ENCODE data around the gene LMF2.
"Not testable (repeated sequence)": the region's sequence is repeated elsewhere in the genome, so short reads cannot be mapped to it uniquely, and the experiment has no call there.

Gene LMF2

DNA sequence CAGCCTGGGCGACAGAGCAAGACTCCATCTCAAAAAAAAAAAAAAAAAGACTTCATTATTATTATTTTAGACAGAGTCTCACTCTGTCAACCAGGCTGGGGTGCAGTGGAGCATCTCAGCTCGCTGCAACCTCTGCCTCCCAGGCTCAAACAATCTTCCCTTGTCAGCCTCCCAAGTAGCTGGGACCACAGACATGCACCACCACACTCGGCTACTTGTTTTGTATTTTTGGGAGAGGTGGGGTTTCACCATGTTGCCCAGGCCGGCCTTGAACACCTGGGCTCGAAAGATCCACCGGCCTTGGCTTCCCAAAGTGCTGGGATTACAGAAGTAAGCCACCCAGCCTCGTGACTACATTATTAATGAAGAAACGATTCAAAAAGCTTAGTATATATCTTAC is 27.6 kb upstream of the LMF2 start:
- no peak for DNase-seq

DNA sequence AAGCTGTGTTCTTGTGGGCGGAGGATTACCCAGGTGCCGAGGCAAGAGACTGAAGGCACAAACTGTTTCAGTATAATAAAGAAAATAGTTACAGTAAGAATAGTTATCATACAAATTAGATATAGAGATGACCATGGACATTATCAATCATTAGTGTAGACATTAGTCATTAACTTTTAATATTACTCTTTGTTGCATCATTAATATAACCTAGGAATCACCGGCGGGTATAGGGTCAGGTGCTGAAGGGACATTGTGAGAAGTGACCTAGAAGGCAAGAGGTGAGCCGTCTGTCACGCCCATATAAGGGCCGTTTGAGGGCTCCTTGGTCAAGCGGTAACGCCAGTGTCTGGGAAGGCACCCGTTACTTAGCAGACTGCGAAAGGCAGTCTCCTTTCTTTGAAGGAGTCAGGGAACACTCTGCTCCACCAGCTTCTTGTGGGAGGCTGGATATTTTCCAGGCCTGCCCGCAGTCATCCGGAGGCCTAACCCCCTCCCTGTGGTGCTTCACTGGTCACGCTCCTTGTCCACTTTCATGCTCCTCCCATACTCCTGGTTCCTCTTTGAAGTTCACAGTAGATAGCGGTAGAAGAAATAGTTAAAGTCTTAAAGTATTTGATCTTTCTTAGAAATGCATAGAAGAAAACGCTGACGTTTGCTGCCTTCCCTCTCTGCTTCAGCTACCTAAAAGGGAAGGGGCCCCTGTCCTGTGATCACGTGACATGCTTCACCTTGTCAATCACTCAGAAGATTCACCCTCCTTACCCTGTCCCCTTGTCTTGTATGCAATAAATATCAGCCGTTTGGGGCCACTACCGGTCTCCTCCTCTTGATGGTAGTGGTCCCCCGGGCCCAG is 26.6 kb upstream of the LMF2 start:
- not testable (repeated sequence) for DNase-seq

DNA sequence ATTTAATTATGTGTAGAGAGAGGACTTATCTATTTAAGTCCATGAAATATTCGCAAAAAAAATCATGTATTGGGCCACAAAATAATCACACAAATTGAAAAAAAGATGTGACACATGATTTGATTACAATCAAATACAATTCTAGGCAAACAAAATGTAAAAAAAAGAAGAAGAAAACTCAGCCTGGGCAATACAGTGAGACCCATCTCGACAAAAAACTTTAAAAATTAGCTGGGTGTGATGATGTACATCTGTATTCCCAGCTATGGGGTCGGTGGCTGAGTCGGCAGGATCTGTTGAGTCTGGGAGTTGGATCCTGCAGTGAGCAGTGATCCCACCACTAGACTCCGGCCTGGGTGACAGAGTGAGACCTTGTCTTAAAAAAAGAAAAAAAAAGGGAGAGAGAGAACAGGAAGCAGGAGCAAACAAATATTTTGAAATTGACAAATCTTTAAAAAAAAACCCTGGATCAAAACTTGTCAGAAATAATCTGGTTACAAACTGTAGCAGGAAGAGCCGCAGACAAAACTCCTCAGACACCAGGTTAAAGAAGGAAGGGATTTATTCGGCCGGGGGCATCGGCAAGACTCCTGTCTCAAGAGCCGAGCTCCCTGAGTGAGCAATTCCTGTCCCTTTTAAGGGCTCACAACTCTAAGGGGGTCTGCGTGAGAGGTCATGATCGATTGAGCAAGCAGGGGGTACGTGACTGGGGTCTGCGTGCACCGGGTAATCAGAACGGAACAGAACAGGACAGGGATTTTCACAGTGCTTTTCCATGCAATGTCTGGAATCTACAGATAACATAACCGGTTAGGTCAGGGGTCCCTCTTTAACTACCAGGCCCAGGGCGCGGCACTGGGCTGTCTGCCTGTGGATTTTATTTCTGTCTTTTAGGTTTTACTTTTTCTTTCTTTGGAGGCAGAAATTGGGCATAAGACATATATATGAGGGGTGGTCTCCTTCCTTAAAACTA is 25.6 kb upstream of the LMF2 start:
- no peak for DNase-seq

DNA sequence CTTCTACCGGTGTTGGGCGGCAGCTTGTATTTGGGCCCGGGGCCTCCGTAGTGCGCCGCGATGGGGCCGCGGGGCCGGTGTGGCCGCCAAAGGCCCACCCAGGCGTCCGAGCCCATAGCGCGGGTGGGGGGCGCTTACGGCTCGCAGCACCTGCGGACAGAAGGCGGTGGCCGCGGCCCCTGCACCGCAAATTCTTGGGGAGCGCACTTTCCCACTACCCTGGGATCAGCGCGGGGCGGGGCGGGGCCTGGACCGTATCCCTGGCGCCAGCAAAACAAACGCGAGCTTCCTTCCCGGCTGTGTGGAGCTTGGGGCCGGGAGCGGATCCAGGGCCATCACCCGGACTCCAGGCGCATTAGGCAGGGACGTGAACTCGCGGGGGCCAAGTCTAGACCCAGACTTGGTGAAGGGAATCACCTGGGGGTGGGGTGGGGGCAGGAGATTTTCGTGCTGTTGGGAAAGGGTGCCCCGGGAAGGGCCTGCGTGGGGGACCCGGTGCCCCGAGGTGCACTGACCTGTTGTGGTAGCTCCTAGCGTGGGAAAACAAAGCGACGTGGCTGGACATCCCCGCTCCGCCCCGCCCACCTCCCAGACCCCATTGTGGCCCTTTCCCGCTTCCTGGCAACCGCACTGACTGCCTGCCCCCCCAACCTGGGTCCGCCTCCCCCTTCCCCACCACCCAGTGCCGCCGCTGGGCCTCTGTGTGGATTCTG is 24.6 kb upstream of the LMF2 start:
- peak; percentile 45 for DNase-seq

DNA sequence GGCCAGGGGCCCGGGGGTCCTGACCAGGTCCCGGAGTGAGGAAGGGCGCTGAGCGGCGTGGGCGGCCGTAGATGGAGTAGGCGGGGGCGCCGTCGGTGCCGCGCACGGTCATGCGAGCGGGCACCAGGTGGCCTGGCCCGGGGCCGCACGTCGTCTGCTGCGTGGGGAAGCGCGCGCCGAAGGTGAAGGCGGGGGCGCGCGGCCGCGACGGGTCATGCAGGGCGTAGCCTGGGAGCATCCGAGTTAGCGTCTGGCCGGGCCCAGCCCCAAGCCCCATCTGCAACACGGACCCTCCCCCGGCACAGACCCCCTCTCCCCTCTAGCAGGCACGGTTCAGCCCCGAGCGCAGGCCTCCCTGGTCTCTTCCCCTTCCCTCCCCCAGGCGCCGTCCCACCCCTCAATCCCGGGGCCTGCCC is 24.1 kb upstream of the LMF2 start:
- DNase-seq: no peak

DNA sequence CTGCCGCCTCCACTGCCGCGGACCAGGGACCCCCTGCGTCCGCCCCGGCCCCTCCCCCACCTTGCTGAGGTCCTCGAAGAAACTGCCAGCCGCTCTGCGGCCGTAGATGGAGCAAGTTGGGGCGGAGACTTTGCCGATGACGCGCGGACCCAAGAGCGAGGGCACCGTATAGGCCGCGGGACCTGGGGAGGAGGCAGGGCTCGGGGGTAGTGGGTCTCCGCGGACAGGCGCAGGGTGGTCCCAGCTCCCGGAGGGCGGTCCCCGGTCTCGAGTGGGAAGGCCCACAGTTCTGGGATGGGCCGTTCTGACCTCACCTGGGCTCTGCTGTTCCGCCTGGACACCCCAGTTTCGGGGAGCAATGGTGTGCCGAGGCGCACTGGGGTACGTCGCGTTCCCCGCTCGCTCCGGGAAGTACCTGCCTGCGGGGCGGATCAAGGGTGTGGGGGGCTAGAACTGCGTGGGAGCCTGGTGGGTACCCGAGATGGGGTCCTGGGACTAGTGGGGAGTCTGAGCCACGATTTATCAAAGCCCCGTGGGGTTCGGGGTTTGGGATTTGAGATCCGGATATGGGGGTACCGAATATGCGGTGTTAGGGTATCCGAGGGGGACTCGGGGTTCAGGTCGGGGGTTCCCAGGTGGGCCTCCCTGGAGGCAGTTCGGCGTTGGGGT is 23.5 kb upstream of the LMF2 start:
- peak; percentile 75 for DNase-seq

DNA sequence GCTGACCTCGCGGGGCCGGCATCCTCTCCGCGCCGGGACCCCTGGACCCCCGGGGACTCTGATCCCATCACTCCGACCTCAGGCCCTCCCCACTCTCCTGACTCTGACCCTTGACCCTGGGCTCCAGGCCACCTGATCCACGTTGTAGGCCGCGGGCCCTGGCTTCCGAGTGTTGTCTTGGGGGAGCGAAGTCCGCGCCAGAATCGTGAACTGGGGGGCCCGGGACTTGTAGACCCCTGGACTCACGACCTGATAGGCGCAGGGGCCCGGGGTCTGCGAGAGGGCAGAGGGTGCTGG is 23.0 kb upstream of the LMF2 start:
- DNase-seq: no peak

DNA sequence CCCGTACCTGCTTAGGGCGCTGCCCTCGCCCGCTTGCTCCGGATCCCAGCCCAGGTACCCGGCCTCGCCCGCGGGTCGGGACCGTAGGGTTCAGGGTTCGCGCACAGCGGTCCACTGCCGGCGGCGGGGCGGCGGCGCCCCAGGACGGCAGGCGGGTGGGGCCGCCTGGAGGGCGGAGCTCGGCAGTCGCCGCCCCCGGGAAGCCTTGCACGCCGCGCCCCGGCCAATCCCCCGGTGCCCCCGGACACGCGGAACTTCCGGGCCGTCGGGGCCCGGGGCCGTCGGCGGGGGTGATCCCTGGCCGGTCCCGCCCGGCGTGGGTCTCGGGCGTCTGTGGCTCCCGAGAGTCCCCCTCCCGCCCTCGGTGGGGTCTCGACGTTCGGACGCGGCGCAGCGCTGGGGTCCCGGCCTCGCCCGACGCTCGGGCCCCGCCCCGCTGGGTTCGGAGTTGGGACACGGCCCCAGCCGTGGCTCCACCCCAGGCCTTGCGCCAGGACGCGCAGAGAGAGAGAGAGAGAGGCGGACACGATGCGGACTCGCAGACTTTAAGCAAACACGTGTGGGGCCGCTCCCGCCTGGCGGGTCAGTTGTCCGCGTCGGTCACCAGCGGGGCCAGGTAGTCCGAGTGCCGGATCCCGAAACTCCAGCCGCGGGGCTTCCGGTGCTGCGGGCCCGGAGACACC is 22.5 kb upstream of the LMF2 start, which contains the start of gene TYMP:
Gene TYMP, minus strand, starts transcription at position 116 of the 683 bp plus-strand sequence. CDS start 303 bp downstream, outside the sequence.
- DNase-seq: peak; percentile 66

DNA sequence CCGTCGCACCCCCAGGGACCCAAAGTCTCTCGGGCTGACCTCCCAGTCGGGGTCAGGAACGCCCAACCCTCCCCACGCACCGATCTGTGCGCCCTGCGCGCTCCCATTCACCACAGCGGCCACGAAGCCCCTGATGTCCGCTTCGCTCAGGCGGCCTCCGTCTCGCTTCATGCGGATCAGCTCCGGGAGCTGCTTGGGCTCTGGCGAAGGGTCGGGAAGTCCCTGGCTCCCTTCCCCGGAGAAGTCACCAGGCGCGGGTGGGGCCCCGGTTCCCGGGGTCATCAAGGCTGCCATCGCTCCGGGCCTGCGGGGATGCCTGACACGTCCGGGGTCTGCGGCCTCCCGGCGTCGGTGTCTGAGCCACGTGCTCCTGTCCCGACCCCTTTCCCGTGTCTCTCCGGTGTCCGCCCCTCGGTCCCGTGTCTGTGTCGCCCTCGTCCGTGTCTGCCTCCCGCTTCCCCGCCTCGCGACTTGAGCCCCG is 22.0 kb upstream of the LMF2 start:
- DNase-seq: no peak

DNA sequence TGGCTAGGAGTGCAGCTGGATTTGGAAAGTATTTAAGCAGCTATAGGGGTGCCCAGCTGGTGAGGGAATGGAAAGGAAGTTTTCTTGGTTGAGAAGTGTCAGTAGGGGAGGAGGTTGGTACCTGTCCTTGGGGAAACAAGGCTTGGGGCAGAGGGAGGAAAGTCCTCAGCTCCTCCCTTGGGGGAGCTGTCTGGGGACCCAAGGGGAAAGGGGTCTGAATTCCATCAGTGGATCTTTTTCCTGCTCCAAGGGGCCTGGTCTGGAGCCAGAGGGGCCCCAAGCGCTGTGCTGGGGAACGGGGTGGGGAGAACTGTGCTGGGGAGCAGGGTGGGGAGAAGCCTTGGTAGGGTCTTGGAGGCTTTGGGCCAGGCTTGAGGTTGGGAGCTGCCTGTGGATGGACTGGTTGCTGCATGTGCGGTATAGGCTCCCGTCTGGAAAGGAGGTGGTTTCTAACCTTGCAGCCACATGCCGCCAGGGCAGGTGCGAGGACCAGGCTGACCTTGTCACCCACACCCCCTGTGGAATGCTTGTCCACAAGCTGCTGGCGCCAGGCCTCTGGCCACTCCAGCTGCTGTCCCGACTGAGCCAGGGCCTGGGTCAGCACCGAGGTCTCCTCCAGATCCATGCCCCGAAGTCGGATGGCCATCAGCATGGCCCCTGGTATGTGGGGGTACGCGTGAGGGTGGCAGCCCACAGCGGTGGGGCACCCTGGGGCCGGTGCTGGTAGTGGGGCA is 21.3 kb upstream of the LMF2 start:
- DNase-seq: no peak

DNA sequence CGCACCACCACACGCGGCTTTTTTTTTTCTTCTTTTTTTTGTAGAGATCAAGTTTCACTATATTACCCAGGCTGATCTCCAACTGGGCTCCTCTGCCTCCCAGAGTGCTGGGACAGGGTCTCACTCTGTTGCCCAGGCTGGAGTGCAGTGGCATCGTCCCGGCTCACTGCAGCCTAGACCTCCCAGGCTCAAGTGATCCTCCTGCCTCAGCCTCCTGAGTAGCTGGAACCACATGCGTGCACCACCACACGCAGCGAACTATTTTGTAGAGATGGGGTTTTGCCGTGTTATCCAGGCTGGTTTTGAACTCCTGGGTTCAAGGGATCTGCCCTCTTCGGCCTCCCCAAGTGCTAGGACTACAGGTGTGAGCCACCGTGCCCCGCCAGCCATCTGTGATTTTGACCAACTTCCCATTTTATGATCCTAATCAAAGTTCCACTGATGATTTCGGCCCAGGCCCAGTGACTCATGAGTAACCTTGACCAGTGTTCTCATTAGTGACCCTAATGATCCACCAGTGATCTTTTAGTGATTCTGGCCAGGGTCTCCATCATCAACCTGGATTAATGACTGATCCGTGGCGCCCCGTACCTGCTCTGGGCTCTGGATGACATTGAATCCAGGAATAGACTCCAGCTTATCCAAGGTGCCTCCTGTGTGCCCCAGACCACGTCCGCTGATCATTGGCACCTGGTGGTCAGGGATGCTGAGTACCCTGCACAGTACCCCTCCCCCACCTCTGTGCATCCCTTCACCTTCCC is 20.6 kb upstream of the LMF2 start:
- no peak for DNase-seq

DNA sequence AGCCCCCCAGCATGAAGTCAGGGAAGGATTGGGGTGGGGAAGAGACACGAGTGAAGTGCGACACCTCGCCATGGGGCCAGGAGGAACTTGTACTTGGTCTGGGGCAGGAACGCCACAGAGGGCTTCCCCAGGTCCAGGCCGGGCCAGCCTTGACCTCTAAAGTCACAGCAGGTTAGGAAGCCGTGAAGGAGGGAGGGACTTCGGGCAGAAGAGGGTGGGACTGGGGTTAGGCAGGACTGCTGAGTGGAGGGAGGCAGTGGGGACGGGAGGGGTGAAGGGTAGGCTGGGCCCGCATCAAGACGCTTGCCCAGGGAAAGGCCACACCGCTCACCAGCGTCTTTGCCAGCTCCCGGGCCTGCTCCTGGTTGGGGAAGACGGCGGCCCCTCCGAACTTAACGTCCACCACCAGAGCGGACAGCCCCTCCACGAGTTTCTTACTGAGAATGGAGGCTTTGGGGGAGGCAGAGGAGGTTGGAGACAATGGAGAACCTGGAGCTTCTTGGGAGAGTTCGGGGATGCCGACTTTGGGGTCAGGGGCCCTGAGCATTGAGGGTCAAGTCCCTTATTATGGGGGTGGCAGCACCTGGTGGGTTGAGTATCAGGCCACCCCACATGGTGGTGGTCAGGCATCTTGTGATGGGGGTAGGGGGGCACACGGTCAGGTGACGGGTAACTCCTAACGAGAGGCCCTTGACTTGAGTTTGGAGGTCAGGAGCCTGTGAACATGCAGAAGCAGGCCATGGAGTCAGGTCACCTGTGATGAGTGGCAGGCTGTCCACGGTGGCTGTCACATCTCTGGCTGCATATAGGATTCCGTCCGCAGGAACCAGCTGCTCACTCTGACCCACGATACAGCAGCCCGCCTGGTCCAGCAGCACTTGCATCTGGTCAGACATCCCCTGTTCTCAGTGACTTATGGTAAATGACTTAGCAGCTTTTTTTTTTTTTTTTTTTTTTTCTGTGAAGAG is 19.6 kb upstream of the LMF2 start:
- no peak for DNase-seq

DNA sequence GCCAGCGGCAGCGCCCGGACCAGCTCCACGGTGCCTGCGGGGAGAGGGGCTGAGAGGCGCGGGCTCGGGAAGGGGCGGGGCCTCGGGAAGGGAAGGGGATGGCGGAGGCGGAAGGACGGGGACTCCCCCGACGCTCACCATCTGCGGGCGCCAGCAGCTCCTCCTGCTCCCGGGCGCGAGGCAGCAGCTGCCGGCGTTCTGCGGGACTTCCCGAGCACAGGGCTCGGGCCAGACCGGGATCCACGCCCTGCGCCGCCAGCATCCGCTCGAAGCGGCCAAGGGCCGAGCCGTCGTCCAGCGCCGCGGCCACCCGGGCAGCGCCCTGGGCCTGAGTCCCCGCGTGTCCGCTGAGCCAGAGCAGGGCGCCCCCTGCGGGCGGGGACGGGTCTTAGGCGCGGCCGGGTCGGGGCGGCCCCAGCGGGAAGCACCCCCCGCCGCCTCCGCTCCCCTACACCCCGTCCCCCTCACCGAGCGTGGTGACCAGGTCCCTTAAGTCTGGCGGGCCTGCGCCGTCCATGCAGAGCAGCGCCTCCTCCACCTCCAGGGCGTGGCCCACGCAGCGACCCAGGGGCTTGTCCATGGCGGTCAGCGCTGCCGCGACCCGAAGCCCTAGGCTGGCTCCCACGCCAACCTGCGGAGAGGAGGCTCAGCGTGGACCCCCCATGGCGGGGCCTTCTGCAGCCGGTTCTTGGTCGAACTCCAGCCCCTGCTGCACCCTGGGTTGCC is 18.8 kb upstream of the LMF2 start:
- DNase-seq: peak; percentile 79

DNA sequence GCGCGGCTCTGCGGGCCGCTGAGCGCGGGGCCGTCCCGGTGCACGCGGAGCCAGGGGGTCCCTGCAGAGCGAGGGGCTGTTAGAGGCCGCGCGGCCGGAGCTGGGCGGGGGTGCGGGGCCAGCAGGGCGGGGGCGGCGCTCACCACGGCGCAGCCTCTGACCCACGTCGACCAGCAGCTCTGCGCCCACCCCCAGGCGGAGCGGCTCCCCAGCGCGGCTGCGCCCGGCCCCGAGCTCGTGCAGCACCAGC is 18.3 kb upstream of the LMF2 start:
- DNase-seq: no peak

DNA sequence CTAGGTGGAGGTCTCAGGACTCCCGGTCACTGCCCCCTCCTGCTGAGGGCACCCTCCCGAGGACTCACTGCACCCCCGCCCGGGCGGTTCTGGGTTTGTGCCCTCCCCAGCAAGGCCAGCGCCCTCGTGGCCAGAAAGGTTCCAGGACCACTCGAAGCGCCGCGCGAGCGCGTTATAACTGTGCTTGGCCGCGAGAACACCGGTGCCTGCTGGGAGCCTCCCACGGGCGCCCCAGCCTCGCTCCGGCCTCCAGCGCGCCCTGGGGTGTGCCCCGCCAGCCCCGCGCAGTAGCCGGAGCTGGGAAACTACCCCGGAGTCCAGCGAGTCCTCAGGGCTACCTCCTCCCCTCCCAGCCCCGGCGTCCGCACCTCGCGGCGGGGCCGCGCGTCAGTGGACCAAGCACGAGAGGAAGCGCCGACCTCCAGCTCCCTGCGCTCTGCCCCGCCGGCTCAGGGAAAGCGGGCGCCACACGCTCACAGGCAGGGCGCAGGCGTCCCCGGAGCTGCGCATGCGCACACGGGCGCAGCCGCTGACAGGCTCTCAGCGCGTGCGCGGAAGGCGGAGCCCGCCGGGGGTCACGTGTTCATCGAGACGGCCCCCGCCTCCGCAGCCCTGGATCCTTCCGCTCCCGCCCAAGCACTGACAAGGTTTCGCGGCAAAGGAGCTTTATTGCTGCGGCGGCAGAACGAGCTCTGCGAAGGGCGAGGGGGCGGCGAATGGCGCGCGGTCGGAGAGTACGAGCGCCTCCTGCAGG is 17.8 kb upstream of the LMF2 start, which contains the start of gene SCO2:
Gene SCO2, minus strand, starts transcription at position 495 of the 754 bp plus-strand sequence. CDS start 1,187 bp downstream, outside the sequence.
- DNase-seq: peak; percentile 98

DNA sequence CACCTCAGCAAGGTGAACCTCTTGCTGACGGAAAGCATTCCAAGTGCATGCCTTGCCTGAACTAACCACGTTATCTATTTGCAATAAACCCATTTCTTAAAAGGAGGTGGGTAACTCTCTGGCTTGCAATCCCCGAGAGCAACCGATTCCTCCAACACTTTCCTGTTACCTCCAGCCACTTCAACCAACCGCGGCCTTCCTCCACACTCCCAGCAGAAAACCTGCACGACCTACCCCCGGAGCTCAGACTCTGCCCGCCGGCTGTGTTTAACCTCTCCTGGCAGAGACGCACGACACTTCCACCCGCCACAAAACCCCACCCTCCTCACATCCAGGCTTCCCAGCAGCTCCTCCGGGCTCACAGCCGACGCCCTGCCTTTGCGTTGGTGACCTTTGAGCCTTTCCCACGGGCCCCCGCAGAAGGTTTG is 17.2 kb upstream of the LMF2 start:
- DNase-seq: no peak
